Measurements from ENCODE around the gene C1R. TPM values are rescaled to one million over a fixed set of nuclear protein-coding genes. Genes with fewer than 3 reads are reported as not detected.

The C1R gene
- total RNA-seq, 3 donors from 2014 or later (not counting 1 experiment from before 2014, with no cell fraction given), result 6.4 to 7.8 (median 6.6) TPM

- Mint-ChIP-seq H3K4me3 (peak overlapping the region; percentile 7), H3K4me1 (peaks cover 0 to 8% of the 10 kb centered on the region in 2 donors), H3K36me3 (no peaks in the 10 kb centered on the region), H3K27ac (peak overlapping the region; percentile 32 to 80), H3K9me3 (peaks cover 5 to 6% of the 10 kb centered on the region in 2 donors), H3K27me3 (ENCODE audit: low read depth in 2 of 2) (no peaks in the 10 kb centered on the region)
- Histone ChIP-seq H3K27ac (ENCODE audit: low read length) (no peak overlapping the region), H3K27me3 (ENCODE audit: control insufficient read depth, insufficient read depth, low read length) (no peaks in the 10 kb centered on the region), H3K36me3 (ENCODE audit: control insufficient read depth, insufficient read depth, low read length) (no peaks in the 10 kb centered on the region), H3K9me3 (ENCODE audit: control insufficient read depth, insufficient read depth, low read length) (no peaks in the 10 kb centered on the region), H3K4me3 (ENCODE audit: low read length) (no peak overlapping the region), H3K4me1 (ENCODE audit: control insufficient read depth, insufficient read depth, low read length) (no peaks in the 10 kb centered on the region)
- intact Hi-C loops (cut with micrococcal nuclease), result no loop called here
- ATAC-seq, result peak; percentile 27 to 56 (median 52)
- no peak for TF ChIP-seq CTCF (IDR thresholded peaks at IDR 0.05)
- DNase-seq, result no peak
Measured at GRCh38 chr12:7083125-7083524, 9.1 kb downstream of the C1R start.

- Histone ChIP-seq H3K4me1 (ENCODE audit: control insufficient read depth, insufficient read depth, low read length) (no peaks in the 10 kb centered on the region), H3K27ac (ENCODE audit: low read length) (no peak overlapping the region), H3K27me3 (ENCODE audit: control insufficient read depth, insufficient read depth, low read length) (no peaks in the 10 kb centered on the region), H3K36me3 (ENCODE audit: control insufficient read depth, insufficient read depth, low read length) (no peaks in the 10 kb centered on the region), H3K4me3 (ENCODE audit: low read length) (no peak overlapping the region), H3K9me3 (ENCODE audit: control insufficient read depth, insufficient read depth, low read length) (no peaks in the 10 kb centered on the region)
- Mint-ChIP-seq H3K27me3 (ENCODE audit: low read depth in 2 of 2) (peaks cover 0 to 2% of the 10 kb centered on the region in 2 donors), H3K4me3 (no peak overlapping the region), H3K4me1 (peaks cover 0 to 12% of the 10 kb centered on the region in 2 donors), H3K9me3 (peaks cover 5 to 6% of the 10 kb centered on the region in 2 donors), H3K27ac (no peak overlapping the region), H3K36me3 (no peaks in the 10 kb centered on the region)
- TF ChIP-seq CTCF (IDR thresholded peaks at IDR 0.05), result no peak
- no peak for DNase-seq
- 90% methylated on average over 14 of the region's 14 CpGs for WGBS (ENCODE audit: insufficient coverage)
- ATAC-seq, result no peak
- intact Hi-C loops (cut with micrococcal nuclease), result no loop called here
Measured at GRCh38 chr12:7081037-7081436, 11.2 kb downstream of the C1R start.

GRCh38 chr12:7079826-7080125 is 12.5 kb downstream of the C1R start:
- H3K27ac ChIP-seq (ENCODE audit: low read length), result no peak overlapping the region
- no peaks in the 10 kb centered on the region for H3K36me3 ChIP-seq (ENCODE audit: control insufficient read depth, insufficient read depth, low read length)
- no peaks in the 10 kb centered on the region for H3K27me3 ChIP-seq (ENCODE audit: control insufficient read depth, insufficient read depth, low read length)

More at GRCh38 chr12:7079826-7080125, 12.5 kb downstream of the C1R start:
- intact Hi-C loops (cut with micrococcal nuclease), result no loop called here
- H3K4me1 ChIP-seq (ENCODE audit: control insufficient read depth, insufficient read depth, low read length), result no peaks in the 10 kb centered on the region
- H3K27me3 Mint-ChIP-seq (ENCODE audit: low read depth in 2 of 2), result peaks cover 0 to 2% of the 10 kb centered on the region in 2 donors
- H3K9me3 Mint-ChIP-seq, result peaks cover 5 to 6% of the 10 kb centered on the region in 2 donors
- no peak overlapping the region for H3K4me3 ChIP-seq (ENCODE audit: low read length)
- H3K9me3 ChIP-seq (ENCODE audit: control insufficient read depth, insufficient read depth, low read length), result no peaks in the 10 kb centered on the region
- H3K4me3 Mint-ChIP-seq, result no peak overlapping the region
- no peak overlapping the region for H3K27ac Mint-ChIP-seq
- H3K4me1 Mint-ChIP-seq, result peaks cover 0 to 16% of the 10 kb centered on the region in 2 donors
- no peak for ATAC-seq
- H3K36me3 Mint-ChIP-seq, result no peaks in the 10 kb centered on the region
- TF ChIP-seq CTCF (IDR thresholded peaks at IDR 0.05), result no peak
- no peak for DNase-seq

All from natural killer cell (primary cell).